Pancreas (tissue), 10 donors: Measurements from ENCODE around the gene ZNF165. TPM values are rescaled to one million over a fixed set of nuclear protein-coding genes. Genes with fewer than 3 reads are reported as not detected.
"Not testable (repeated sequence)": the region's sequence is repeated elsewhere in the genome, so short reads cannot be mapped to it uniquely, and the experiment has no call there.

Experiments
- ATAC-seq, 4 donors: fragments of 200-7000 bp; cut with Tn5 transposase; one replicate each; pipeline versions ENCODE4 v1.8.0 to v1.9.1; 2020; ENCODE audit warnings: mild to moderate bottlenecking in 4 of 4, moderate library complexity in 4 of 4
- DNase-seq, 6 donors: peaks; one replicate each; pipeline ENCODE4 v3.0.0-alpha.2; 2020
- FAIRE-seq: peaks from 2 replicates; lab custom pipeline; 2012; peaks lifted over from hg19 to GRCh38; lab: Jason Lieb, UNC
- H3K27ac ChIP-seq, 4 donors: fragments of 200-600 bp; sonication (generic); 1 replicate in 3 of 4; 2 replicates in 1 of 4; pipeline versions ENCODE4 v1.5.0 to v1.8.0; 2020
- H3K27me3 ChIP-seq, 4 donors: fragments of 200-600 bp; one replicate each; pipeline ENCODE4 v1.8.0; 2021
- H3K36me3 ChIP-seq, 3 donors: fragments of 200-600 bp; sonication (generic) in 1 of 3; one replicate each; pipeline versions ENCODE4 v1.5.0 to v1.8.0; 2020 to 2021
- H3K4me1 ChIP-seq, 3 donors: fragments of 200-600 bp; one replicate each; pipeline ENCODE4 v1.8.0; 2021
- H3K4me3 ChIP-seq, 4 donors: fragments of 200-600 bp; sonication (generic) in 2 of 4; one replicate each; pipeline versions ENCODE4 v1.5.0 to v1.8.0; 2020 to 2021
- H3K9me3 ChIP-seq, 4 donors: fragments of 200-600 bp; one replicate each; pipeline ENCODE4 v1.8.0; 2021
- WGBS, 2 donors: extraction: QIAGEN DNeasy Blood & Tissue Kit; methylation state at CpG; one replicate each; pipeline ENCODE4 v1.1.7; 2013; 5-methylcytosine and 5-hydroxymethylcytosine counted together
- intact Hi-C, 3 donors: fragments of 100-400 bp; cut with DNase I; formaldehyde crosslinking; loops; one replicate each; pipeline versions ENCODE4 v1.11.1 to v1.14.2; 2022
- polyA plus RNA-seq, 2 donors: library from polyadenylated mRNA; stranded (reverse); fragments of 200-250 nt; gene quantifications; one replicate each; pipeline ENCODE4 v1.2.3, GENCODE V29; 2013
- total RNA-seq, 6 donors: library from RNA; stranded (reverse); fragmentation: NEBNext Ultra II Directional in 4 of 6; extraction: Animal tissue kit (Norgen Biotek cat#: 25700) in 4 of 6; gene quantifications; one replicate each; pipeline versions ENCODE4 v1.2.1 to v1.2.4, GENCODE V29; 2021 to 2023
- TF ChIP-seq, protein P1 (sequence below), 4 donors: fragments of 200-600 bp; sonication (generic) in 3 of 4; IDR thresholded peaks; one replicate each; pipeline versions ENCODE4 v1.5.0 to v1.8.0; 2021; ENCODE audit warnings: antibody characterized with exemption in 4 of 4
- donor health status: healthy with polysubstance abuse.
- donor health status: DM: no; HTN: no; CAD: no; lungs with moderate emphysema.
- donor health status: DM: no; HTN: no; CAD: no.
- donor health status: control.
- donor health status: control.
- donor health status: Bipolar disorder and iron deficiency.
- donor health status: DM: yes; HTN: yes; CAD: no.
- donor health status: DM: no; HTN: no; CAD: no.
- donor health status: DM: no; HTN: no; CAD: no.
- donor health status: DM: yes; HTN: yes; CAD: no.

The ZNF165 gene
- total and polyA plus RNA-seq, 8 donors, result 2.8 to 4.3 (median 3.2) TPM

GRCh38 chr6:28118217-28118616, 37.8 kb downstream of the ZNF165 start:
- 60 to 72% methylated on average over 1 of the region's 1 CpG for WGBS, 2 donors
- TF ChIP-seq, protein P1, sequence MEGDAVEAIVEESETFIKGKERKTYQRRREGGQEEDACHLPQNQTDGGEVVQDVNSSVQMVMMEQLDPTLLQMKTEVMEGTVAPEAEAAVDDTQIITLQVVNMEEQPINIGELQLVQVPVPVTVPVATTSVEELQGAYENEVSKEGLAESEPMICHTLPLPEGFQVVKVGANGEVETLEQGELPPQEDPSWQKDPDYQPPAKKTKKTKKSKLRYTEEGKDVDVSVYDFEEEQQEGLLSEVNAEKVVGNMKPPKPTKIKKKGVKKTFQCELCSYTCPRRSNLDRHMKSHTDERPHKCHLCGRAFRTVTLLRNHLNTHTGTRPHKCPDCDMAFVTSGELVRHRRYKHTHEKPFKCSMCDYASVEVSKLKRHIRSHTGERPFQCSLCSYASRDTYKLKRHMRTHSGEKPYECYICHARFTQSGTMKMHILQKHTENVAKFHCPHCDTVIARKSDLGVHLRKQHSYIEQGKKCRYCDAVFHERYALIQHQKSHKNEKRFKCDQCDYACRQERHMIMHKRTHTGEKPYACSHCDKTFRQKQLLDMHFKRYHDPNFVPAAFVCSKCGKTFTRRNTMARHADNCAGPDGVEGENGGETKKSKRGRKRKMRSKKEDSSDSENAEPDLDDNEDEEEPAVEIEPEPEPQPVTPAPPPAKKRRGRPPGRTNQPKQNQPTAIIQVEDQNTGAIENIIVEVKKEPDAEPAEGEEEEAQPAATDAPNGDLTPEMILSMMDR (IDR thresholded peaks at IDR 0.05), result no peak
- Histone ChIP-seq H3K36me3 (peaks cover 0 to 4% (median 0%) of the 10 kb centered on the region in 3 donors), H3K4me1 (no peaks in the 10 kb centered on the region), H3K9me3 (no peaks in the 10 kb centered on the region), H3K4me3 (no peak overlapping the region), H3K27ac (no peak overlapping the region), H3K27me3 (no peaks in the 10 kb centered on the region)
- DNase-seq, result no peak
- no peak for FAIRE-seq
- ATAC-seq, result no peak
- intact Hi-C loops, result no loop called here

GRCh38 chr6:28121876-28122275, 41.5 kb downstream of the ZNF165 start:
- WGBS, 2 donors, result 78 to 89% methylated on average over 2 of the region's 2 CpGs

DNA sequence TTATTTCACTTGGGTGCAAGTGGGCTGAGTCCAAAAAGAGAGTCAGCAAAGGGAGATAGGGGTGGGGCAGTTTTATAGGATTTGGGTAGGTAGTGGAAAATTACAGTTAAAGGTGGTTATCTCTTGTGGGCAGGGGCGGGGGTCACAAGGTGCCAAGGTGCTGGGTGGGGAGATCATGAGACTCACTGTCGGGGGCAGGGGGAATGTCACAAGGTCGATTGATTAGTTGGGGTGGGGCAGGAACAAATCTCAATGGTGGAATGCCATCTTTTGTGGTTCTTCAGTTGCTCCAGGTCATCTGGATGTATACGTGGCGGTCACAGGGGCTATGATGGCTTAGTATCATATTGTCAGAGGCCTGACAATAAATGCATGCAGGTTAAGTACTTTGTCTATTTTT, 41.9 kb downstream of the ZNF165 start:
- intact Hi-C loops, H3K36me3 ChIP-seq, H3K4me1 ChIP-seq, H3K9me3 ChIP-seq, H3K27me3 ChIP-seq, ATAC-seq, DNase-seq, FAIRE-seq, H3K4me3 ChIP-seq, H3K27ac ChIP-seq: not testable (repeated sequence)
- 85 to 89% methylated on average over 5 of the region's 5 CpGs for WGBS, 2 donors

More at GRCh38 chr6:28121876-28122275, 41.5 kb downstream of the ZNF165 start:
- intact Hi-C loops, result no loop called here
- ATAC-seq (no peak), DNase-seq (no peak), FAIRE-seq (no peak)
- TF ChIP-seq, protein P1 (IDR thresholded peaks at IDR 0.05), result no peak
- Histone ChIP-seq H3K36me3 (no peaks in the 10 kb centered on the region), H3K4me1 (peaks cover 0 to 9% (median 0%) of the 10 kb centered on the region in 3 donors), H3K27me3 (no peaks in the 10 kb centered on the region), H3K4me3 (no peak overlapping the region), H3K27ac (no peak overlapping the region), H3K9me3 (no peaks in the 10 kb centered on the region)

DNA sequence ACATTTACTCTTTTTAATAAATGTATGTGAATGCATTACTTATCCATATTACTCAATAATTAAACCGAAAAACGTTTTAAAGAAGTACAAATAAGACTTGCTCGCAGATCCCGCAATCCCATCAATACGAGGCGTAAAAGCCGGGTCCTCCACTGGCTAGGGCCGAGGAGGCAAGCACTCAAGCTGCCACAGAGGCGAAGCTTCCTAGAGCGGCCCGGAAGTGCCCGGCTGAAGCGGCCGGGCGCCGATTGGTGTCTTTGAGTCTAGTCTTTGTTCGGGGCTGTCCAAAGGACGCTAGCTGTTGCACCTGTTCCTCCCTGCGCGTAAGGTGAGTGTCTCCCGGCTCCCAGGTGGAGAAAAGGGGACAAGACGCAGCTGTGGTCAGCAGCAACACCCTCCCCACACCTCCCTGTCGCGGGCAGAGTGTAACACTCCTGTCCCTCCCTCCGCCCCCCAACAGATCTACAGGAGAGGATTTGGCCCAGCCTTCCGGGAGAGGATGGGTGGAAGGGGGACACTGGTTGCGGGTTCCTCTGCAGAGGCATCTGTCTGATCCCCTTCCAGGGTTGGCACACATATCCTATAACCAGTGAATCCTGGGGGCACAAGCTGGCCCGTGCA, 44.1 kb downstream of the ZNF165 start, which contains the start of gene ZSCAN16:
Gene ZSCAN16 (plus strand): TSS at position 260 of the 621 bp plus-strand sequence. CDS start 835 bp downstream, outside the sequence.
- peak; percentile 26 for FAIRE-seq
- ATAC-seq, result peak; percentile 100
- no peaks in the 10 kb centered on the region for H3K9me3 ChIP-seq
- peak; percentile 74 to 93 (median 84) for DNase-seq
- TF ChIP-seq, protein P1 (IDR thresholded peaks at IDR 0.05), result no peak
- no peaks in the 10 kb centered on the region for H3K27me3 ChIP-seq
- intact Hi-C loops, result no loop called here
- peak within 1 kb of the TSS; percentile 42 to 84 (median 67) for H3K4me3 ChIP-seq
- WGBS, 2 donors, result 0% methylated on average over 23 to 28 of the region's 28 CpGs
- H3K4me1 ChIP-seq, result peaks cover 0 to 9% (median 0%) of the 10 kb centered on the region in 3 donors
- peak within 1 kb of the TSS in 1 of 4 donors; percentile 39 for H3K27ac ChIP-seq
- H3K36me3 ChIP-seq, result peaks cover 0 to 5% (median 0%) of the 10 kb centered on the region in 3 donors

DNA sequence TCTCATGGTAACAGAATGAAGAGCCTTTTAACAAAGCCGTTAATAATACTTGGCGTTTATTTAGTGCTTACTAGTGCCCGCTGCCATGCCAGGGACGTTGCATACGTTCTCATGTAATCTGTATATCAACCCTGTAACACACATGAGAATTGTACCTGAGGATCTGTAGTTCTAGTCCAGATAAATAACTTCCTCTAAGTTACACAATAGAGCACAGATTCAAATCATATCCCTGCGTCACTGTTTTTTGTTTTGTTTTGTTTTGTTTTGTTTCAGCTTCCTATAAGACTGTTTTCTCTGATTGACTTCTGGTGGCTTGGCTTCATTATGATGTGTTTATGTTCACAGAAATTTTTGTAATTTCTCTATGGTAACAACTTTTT, 44.6 kb downstream of the ZNF165 start:
- H3K27me3 ChIP-seq, result no peaks in the 10 kb centered on the region
- peak overlapping the region; percentile 42 to 84 (median 67) for H3K4me3 ChIP-seq
- DNase-seq, result no peak
- peaks cover 0 to 5% (median 0%) of the 10 kb centered on the region in 3 donors for H3K36me3 ChIP-seq
- peaks cover 0 to 9% (median 0%) of the 10 kb centered on the region in 3 donors for H3K4me1 ChIP-seq
- ATAC-seq, result peak in 2 of 4 donors; percentile 10 to 39
- TF ChIP-seq, protein P1 (IDR thresholded peaks at IDR 0.05), result no peak
- no peak overlapping the region for H3K27ac ChIP-seq
- intact Hi-C loops, result no loop called here
- 2 to 5% methylated on average over 6 of the region's 6 CpGs for WGBS, 2 donors
- no peaks in the 10 kb centered on the region for H3K9me3 ChIP-seq
- FAIRE-seq, result no peak
